CD4-positive, CD25-positive, alpha-beta regulatory T cell (primary cell): ENCODE data around the gene RPLP1. TPM values are rescaled to one million over a fixed set of nuclear protein-coding genes. Genes with fewer than 3 reads are reported as not detected.

Experiments
- ATAC-seq, 2 donors: fragments of 150-1000 bp; cut with Tn5 transposase; one replicate each; pipeline ENCODE4 v1.10.0; 2021; ENCODE audit warnings: low read depth in 2 of 2, moderate number of reproducible peaks in 2 of 2, moderate library complexity in 1 of 2
- DNase-seq, 3 donors: peaks; one replicate each; pipeline versions ENCODE4 v3.0.0 to v3.0.0-alpha.2; 2012 to 2022; ENCODE audit warnings: mixed read lengths in 1 of 3
- H3K27ac ChIP-seq: one replicate; pipeline ENCODE4 v1.7.0; 2013; ENCODE audit warnings: mild to moderate bottlenecking, low read length; ENCODE audit not compliant: insufficient read depth, poor library complexity, severe bottlenecking
- H3K27me3 ChIP-seq: one replicate; pipeline ENCODE4 v1.7.0; 2013; ENCODE audit warnings: low read length; ENCODE audit not compliant: control insufficient read depth, insufficient read depth
- H3K36me3 ChIP-seq: one replicate; pipeline ENCODE4 v1.7.0; 2013; ENCODE audit warnings: mild to moderate bottlenecking, low read length, moderate library complexity; ENCODE audit not compliant: control insufficient read depth, insufficient read depth
- H3K4me1 ChIP-seq: 2 replicates; pipeline ENCODE4 v1.7.0; 2013; ENCODE audit warnings: mild to moderate bottlenecking, low read length; ENCODE audit not compliant: insufficient read depth, control insufficient read depth, poor library complexity, severe bottlenecking
- H3K4me3 ChIP-seq: one replicate; pipeline ENCODE4 v1.7.0; 2013; ENCODE audit warnings: low read depth, mild to moderate bottlenecking, low read length, moderate library complexity
- H3K9me3 ChIP-seq, 2 experiments: 1 replicate in 1 of 2; 2 replicates in 1 of 2; pipeline ENCODE4 v1.7.0; 2013; ENCODE audit warnings: low read length in 2 of 2, mild to moderate bottlenecking in 1 of 2, moderate library complexity in 1 of 2; ENCODE audit not compliant: control insufficient read depth in 2 of 2
- H3K27ac Mint-ChIP-seq, 3 donors: one replicate each; pipeline ENCODE4 v1.8.0; 2020 to 2022; ENCODE audit warnings: mild to moderate bottlenecking in 3 of 3, mixed read lengths in 3 of 3, moderate library complexity in 2 of 3
- H3K27me3 Mint-ChIP-seq: one replicate; pipeline ENCODE4 v1.8.0; 2022; ENCODE audit warnings: mild to moderate bottlenecking, mixed read lengths
- H3K36me3 Mint-ChIP-seq: one replicate; pipeline ENCODE4 v1.8.0; 2020; ENCODE audit warnings: mixed read lengths
- H3K4me1 Mint-ChIP-seq, 4 donors: one replicate each; pipeline ENCODE4 v1.8.0; 2020 to 2022; ENCODE audit warnings: mixed read lengths in 4 of 4, mild to moderate bottlenecking in 1 of 4
- H3K4me3 Mint-ChIP-seq, 4 donors: one replicate each; pipeline ENCODE4 v1.8.0; 2020 to 2022; ENCODE audit warnings: mild to moderate bottlenecking in 4 of 4, mixed read lengths in 4 of 4, moderate library complexity in 3 of 4
- H3K9me3 Mint-ChIP-seq, 7 donors: one replicate each; pipeline ENCODE4 v1.8.0; 2020 to 2022; ENCODE audit warnings: mixed read lengths in 7 of 7, mild to moderate bottlenecking in 3 of 7, moderate library complexity in 2 of 7
- polyA plus RNA-seq, 4 donors: library from polyadenylated mRNA; unstranded; fragments of 300-500 nt; fragmentation: Illumina TruSeq; gene quantifications; one replicate each; pipeline ENCODE4 v1.2.3, GENCODE V29; 2021
- total RNA-seq: library from RNA; stranded (reverse); gene quantifications from one replicate; pipeline ENCODE4 v1.2.3, GENCODE V29; 2022

RPLP1 gene
- total and polyA plus RNA-seq, 5 donors from 2014 or later = 1,439 to 2,778 (median 2,009) TPM

- Histone ChIP-seq H3K4me1 (peaks cover 40% of the 10 kb centered on the region), H3K9me3 (no peaks in the 10 kb centered on the region), H3K27me3 (no peaks in the 10 kb centered on the region), H3K27ac (peak overlapping the region; percentile 73), H3K4me3 (peak overlapping the region; percentile 86), H3K36me3 (no peaks in the 10 kb centered on the region)
- Mint-ChIP-seq H3K4me1 (peaks cover 6 to 59% (median 30%) of the 10 kb centered on the region in 4 donors), H3K9me3 (no peaks in the 10 kb centered on the region), H3K4me3 (peak overlapping the region; percentile 91 to 97 (median 94)), H3K27ac (peak overlapping the region; percentile 91 to 97 (median 96)), H3K36me3 (no peaks in the 10 kb centered on the region), H3K27me3 (no peaks in the 10 kb centered on the region)
- DNase-seq = no peak
- no peak for ATAC-seq
These were observed 10.7 kb downstream of the RPLP1 start for GRCh38 chr15:69463182-69463756.

GRCh38 chr15:69465253-69465652 is 12.6 kb downstream of the RPLP1 start:
- H3K36me3 Mint-ChIP-seq = no peaks in the 10 kb centered on the region
- no peaks in the 10 kb centered on the region for H3K27me3 Mint-ChIP-seq
- H3K27ac ChIP-seq = no peak overlapping the region
- no peaks in the 10 kb centered on the region for H3K9me3 Mint-ChIP-seq
- peak overlapping the region in 1 of 3 donors; percentile 56 for H3K27ac Mint-ChIP-seq
- H3K36me3 ChIP-seq = no peaks in the 10 kb centered on the region
- peak overlapping the region in 1 of 4 donors; percentile 65 for H3K4me3 Mint-ChIP-seq
- peaks cover 10 to 59% (median 36%) of the 10 kb centered on the region in 4 donors for H3K4me1 Mint-ChIP-seq
- ATAC-seq (no peak), DNase-seq (no peak)
- H3K4me1 ChIP-seq = peaks cover 55% of the 10 kb centered on the region
- H3K27me3 ChIP-seq = no peaks in the 10 kb centered on the region
- H3K9me3 ChIP-seq = no peaks in the 10 kb centered on the region
- no peak overlapping the region for H3K4me3 ChIP-seq

GRCh38 chr15:69466733-69467132 is 14.1 kb downstream of the RPLP1 start:
- H3K4me1 ChIP-seq = peaks cover 42% of the 10 kb centered on the region
- Mint-ChIP-seq H3K4me3 (peak overlapping the region in 1 of 4 donors; percentile 15), H3K27ac (peak overlapping the region in 1 of 3 donors; percentile 46), H3K4me1 (peaks cover 10 to 49% (median 29%) of the 10 kb centered on the region in 4 donors), H3K9me3 (no peaks in the 10 kb centered on the region), H3K27me3 (no peaks in the 10 kb centered on the region), H3K36me3 (no peaks in the 10 kb centered on the region)
- no peaks in the 10 kb centered on the region for H3K36me3 ChIP-seq
- H3K27me3 ChIP-seq = no peaks in the 10 kb centered on the region
- H3K4me3 ChIP-seq = no peak overlapping the region
- no peak overlapping the region for H3K27ac ChIP-seq
- no peaks in the 10 kb centered on the region for H3K9me3 ChIP-seq
- DNase-seq = no peak
- no peak for ATAC-seq

GRCh38 chr15:69467636-69468035 is 15.0 kb downstream of the RPLP1 start:
- Mint-ChIP-seq H3K27ac (peak overlapping the region; percentile 96 to 99 (median 97)), H3K9me3 (no peaks in the 10 kb centered on the region), H3K27me3 (no peaks in the 10 kb centered on the region), H3K4me3 (peak overlapping the region in 1 of 4 donors; percentile 17), H3K36me3 (no peaks in the 10 kb centered on the region), H3K4me1 (peaks cover 9 to 40% (median 24%) of the 10 kb centered on the region in 4 donors)
- Histone ChIP-seq H3K9me3 (no peaks in the 10 kb centered on the region), H3K36me3 (no peaks in the 10 kb centered on the region), H3K4me3 (peak overlapping the region; percentile 58), H3K27me3 (no peaks in the 10 kb centered on the region), H3K4me1 (peaks cover 34% of the 10 kb centered on the region), H3K27ac (peak overlapping the region; percentile 94)
- no peak for ATAC-seq
- DNase-seq = no peak

GRCh38 chr15:69468241-69469121 is 15.9 kb downstream of the RPLP1 start:
- peaks cover 6 to 32% (median 21%) of the 10 kb centered on the region in 4 donors for H3K4me1 Mint-ChIP-seq
- peak; percentile 79 to 90 (median 89) for DNase-seq
- Histone ChIP-seq H3K9me3 (no peaks in the 10 kb centered on the region), H3K36me3 (no peaks in the 10 kb centered on the region), H3K4me1 (peaks cover 27% of the 10 kb centered on the region), H3K27me3 (no peaks in the 10 kb centered on the region), H3K4me3 (peak overlapping the region; percentile 58), H3K27ac (peak overlapping the region; percentile 94)
- H3K9me3 Mint-ChIP-seq = no peaks in the 10 kb centered on the region
- H3K4me3 Mint-ChIP-seq = peak overlapping the region; percentile 17 to 67 (median 58)
- H3K36me3 Mint-ChIP-seq = no peaks in the 10 kb centered on the region
- H3K27ac Mint-ChIP-seq = peak overlapping the region; percentile 96 to 99 (median 97)
- H3K27me3 Mint-ChIP-seq = no peaks in the 10 kb centered on the region
- ATAC-seq = peak; percentile 98 to 99

GRCh38 chr15:69469467-69470201 is 17.0 kb downstream of the RPLP1 start:
- Histone ChIP-seq H3K27ac (peak overlapping the region; percentile 94), H3K9me3 (no peaks in the 10 kb centered on the region), H3K36me3 (no peaks in the 10 kb centered on the region), H3K27me3 (no peaks in the 10 kb centered on the region), H3K4me1 (peaks cover 25% of the 10 kb centered on the region), H3K4me3 (peak overlapping the region; percentile 58)
- Mint-ChIP-seq H3K4me1 (peaks cover 6 to 28% (median 18%) of the 10 kb centered on the region in 4 donors), H3K9me3 (no peaks in the 10 kb centered on the region), H3K27me3 (no peaks in the 10 kb centered on the region), H3K36me3 (no peaks in the 10 kb centered on the region), H3K4me3 (no peak overlapping the region), H3K27ac (peak overlapping the region; percentile 96 to 99 (median 97))
- ATAC-seq (no peak), DNase-seq (no peak)

- peaks cover 6 to 25% (median 17%) of the 10 kb centered on the region in 4 donors for H3K4me1 Mint-ChIP-seq
These were observed 19.4 kb downstream of the RPLP1 start for GRCh38 chr15:69472046-69472445.

More at GRCh38 chr15:69472046-69472445, 19.4 kb downstream of the RPLP1 start:
- no peak overlapping the region for H3K4me3 ChIP-seq
- Mint-ChIP-seq H3K27me3 (peaks cover 4% of the 10 kb centered on the region), H3K36me3 (no peaks in the 10 kb centered on the region), H3K4me3 (peak overlapping the region in 1 of 4 donors; percentile 43), H3K9me3 (no peaks in the 10 kb centered on the region), H3K27ac (peak overlapping the region in 2 of 3 donors; percentile 52 to 55)
- peaks cover 25% of the 10 kb centered on the region for H3K4me1 ChIP-seq
- DNase-seq (no peak), ATAC-seq (no peak)
- no peaks in the 10 kb centered on the region for H3K9me3 ChIP-seq
- H3K36me3 ChIP-seq = no peaks in the 10 kb centered on the region
- H3K27ac ChIP-seq = no peak overlapping the region
- no peaks in the 10 kb centered on the region for H3K27me3 ChIP-seq
